NCI-H82 treated with DMSO at 0.1 percent for 48 hours (cell line): ENCODE results near the gene GPR27.

Source experiments
- DNase-seq: peaks from one replicate; lab custom pipeline; 2025; ENCODE audit not compliant: unreplicated experiment; lab: John Stamatoyannopoulos, UW

GPR27 gene

GRCh38 chr3:71785532-71786216 lies 32.0 kb downstream of the GPR27 start:
- DNase-seq, result no peak

GRCh38 chr3:71786217-71786549 lies 32.5 kb downstream of the GPR27 start:
- no peak for DNase-seq

GRCh38 chr3:71786551-71786950 lies 32.9 kb downstream of the GPR27 start:
- no peak for DNase-seq

GRCh38 chr3:71787851-71788405 lies 34.3 kb downstream of the GPR27 start:
- no peak for DNase-seq

GRCh38 chr3:71789922-71790321 lies 36.3 kb downstream of the GPR27 start:
- DNase-seq, result no peak

- DNase-seq, result no peak
Measured at GRCh38 chr3:71791634-71792033, 38.0 kb downstream of the GPR27 start.

GRCh38 chr3:71796290-71796689 lies 42.6 kb downstream of the GPR27 start:
- no peak for DNase-seq

- no peak for DNase-seq
Measured at GRCh38 chr3:71797455-71797854, 43.8 kb downstream of the GPR27 start.

- no peak for DNase-seq
Measured at GRCh38 chr3:71800023-71800422, 46.4 kb downstream of the GPR27 start.

GRCh38 chr3:71801986-71802385 lies 48.3 kb downstream of the GPR27 start:
- DNase-seq, result no peak

- DNase-seq, result no peak
Measured at GRCh38 chr3:71803248-71803647, 49.6 kb downstream of the GPR27 start.

- no peak for DNase-seq
Measured at GRCh38 chr3:71805199-71805598, 51.5 kb downstream of the GPR27 start.

GRCh38 chr3:71805691-71806090 lies 52.0 kb downstream of the GPR27 start:
- DNase-seq, result no peak
